GM13977 (cell line): ENCODE measurements around the gene PANK1.

ENCODE experiments used
- DNase-seq: peaks from one replicate; pipeline ENCODE4 v3.0.0; 2012; ENCODE audit warnings: low spot score
- CTCF ChIP-seq: IDR thresholded peaks from 2 replicates; pipeline ENCODE4 v1.5.1; 2012; ENCODE audit warnings: mild to moderate bottlenecking, control low read depth; ENCODE audit not compliant: insufficient read depth; ENCODE audit errors: extremely low read depth, missing control alignments
- in situ Hi-C: fragments of 300-500 bp; cut with MboI; formaldehyde crosslinking; loops from one replicate; pipeline ENCODE4 v1.12.0; 2022; ENCODE audit warnings: low sequenced_read_pairs, low pct_unique_long_range_greater_than_20kb, mixed read lengths, inconsistent platforms; ENCODE audit not compliant: unreplicated experiment

Gene PANK1

DNA sequence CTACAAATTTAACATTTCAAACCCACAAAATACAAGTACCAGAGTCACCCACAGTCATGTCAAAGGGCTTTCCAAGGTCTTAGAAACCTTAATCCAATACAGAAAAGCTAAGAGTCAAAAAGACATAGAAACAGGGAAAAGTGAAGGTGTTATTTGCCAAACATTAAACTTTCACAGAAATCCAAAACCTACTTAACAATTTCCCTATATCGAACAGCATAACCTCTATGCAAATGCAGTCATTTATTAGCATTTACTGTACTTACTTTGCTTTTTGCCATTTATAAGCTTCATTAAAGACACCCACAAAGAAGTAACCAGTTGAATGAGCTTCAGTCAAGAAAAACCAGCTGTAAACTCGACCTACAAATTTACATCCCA, 1.6 kb downstream of the PANK1 start:
- in situ Hi-C loops: no loop called here
- no peak for TF ChIP-seq CTCF
- no peak for DNase-seq

DNA sequence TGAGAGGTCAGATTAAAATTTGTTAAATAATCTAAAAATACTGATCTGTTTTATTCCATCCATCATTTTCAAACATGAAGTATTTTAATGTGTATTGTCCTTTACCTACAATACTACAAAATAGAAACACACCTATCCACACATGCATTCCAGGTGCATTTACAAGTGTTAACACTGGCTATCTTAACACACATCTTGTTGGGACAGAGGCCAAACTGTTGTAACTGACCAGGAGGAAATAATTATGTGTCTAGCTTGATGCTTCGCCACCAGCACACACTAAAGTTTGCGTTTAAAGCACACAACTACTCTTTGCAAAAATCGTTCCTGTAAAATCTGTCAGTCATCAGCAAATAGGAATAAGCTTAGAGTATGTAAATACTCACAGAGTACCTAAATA, 2.8 kb downstream of the PANK1 start:
- in situ Hi-C loops: no loop called here
- no peak for DNase-seq
- TF ChIP-seq CTCF: no peak

DNA sequence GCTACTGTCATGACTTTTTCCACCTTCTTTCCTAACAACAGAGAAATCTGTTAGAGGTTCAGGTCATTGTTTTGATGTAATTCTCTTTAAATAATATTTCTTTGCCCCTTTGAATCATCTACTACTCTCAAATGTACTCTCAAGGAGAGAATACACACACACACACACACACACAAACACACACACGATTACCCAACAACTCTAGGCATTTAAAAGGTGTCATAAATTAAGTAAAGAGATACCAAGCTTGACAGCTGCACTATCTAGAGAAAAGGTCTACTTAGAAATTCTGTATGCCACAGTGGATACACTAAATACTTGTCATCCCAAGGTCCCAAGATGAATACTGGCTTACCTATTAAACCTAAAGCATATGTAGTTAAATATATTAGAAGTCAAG, 4.8 kb downstream of the PANK1 start:
- no peak for TF ChIP-seq CTCF
- in situ Hi-C loops: no loop called here
- no peak for DNase-seq

DNA sequence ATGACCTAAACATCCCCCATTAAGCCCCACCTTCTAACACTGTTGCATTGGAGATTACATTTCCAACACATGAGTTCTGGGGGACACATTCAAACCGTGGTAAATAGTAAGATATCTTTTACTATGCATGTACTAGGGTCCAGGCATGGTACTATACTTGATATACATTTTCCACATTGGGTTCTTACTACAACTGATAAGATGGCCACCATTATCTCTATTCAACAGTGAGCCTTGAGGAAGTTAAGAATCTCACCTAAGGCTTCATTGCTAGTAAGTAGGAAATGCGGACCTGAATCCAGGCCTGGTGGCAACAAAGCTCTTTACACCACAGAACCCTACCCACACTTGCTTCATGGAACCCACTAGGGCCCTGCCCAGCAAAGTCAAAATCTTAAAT, 5.7 kb downstream of the PANK1 start:
- no peak for DNase-seq
- no peak for TF ChIP-seq CTCF
- in situ Hi-C loops: no loop called here

- in situ Hi-C loops: no loop called here
- DNase-seq: no peak
- TF ChIP-seq CTCF: no peak
These were observed 7.9 kb downstream of the PANK1 start for GRCh38 chr10:89637113-89637512.

- in situ Hi-C loops: no loop called here
- no peak for TF ChIP-seq CTCF
- no peak for DNase-seq
These were observed 10.4 kb downstream of the PANK1 start for GRCh38 chr10:89634637-89635036.

DNA sequence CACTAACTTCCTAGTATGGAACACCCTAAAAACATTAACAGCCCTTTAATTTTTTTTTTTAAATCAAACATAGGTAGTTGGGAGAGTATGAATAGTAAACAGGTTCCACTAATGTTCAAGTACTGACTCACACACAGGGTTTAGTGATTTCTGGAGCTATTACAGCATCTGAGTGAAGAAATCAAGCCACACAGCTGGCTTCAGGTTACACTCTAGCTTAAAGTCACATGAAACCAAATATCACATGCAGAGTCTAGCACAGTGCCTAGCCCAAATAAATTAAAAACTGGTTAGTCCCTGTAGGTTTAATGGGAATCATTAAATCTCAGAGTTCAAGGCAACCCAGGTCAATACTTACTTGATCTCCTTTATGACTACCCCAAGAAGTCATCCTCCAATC, 11.6 kb downstream of the PANK1 start:
- DNase-seq: no peak
- in situ Hi-C loops: no loop called here

More for the DNA sequence above, 11.6 kb downstream of the PANK1 start:
- TF ChIP-seq CTCF: no peak
